Eye (tissue), 1 donor: ENCODE results near the gene NCOA5.

Experiments used
- DNase-seq: peaks from one replicate; pipeline ENCODE4 v3.0.0-alpha.2; 2015

Gene NCOA5

DNA sequence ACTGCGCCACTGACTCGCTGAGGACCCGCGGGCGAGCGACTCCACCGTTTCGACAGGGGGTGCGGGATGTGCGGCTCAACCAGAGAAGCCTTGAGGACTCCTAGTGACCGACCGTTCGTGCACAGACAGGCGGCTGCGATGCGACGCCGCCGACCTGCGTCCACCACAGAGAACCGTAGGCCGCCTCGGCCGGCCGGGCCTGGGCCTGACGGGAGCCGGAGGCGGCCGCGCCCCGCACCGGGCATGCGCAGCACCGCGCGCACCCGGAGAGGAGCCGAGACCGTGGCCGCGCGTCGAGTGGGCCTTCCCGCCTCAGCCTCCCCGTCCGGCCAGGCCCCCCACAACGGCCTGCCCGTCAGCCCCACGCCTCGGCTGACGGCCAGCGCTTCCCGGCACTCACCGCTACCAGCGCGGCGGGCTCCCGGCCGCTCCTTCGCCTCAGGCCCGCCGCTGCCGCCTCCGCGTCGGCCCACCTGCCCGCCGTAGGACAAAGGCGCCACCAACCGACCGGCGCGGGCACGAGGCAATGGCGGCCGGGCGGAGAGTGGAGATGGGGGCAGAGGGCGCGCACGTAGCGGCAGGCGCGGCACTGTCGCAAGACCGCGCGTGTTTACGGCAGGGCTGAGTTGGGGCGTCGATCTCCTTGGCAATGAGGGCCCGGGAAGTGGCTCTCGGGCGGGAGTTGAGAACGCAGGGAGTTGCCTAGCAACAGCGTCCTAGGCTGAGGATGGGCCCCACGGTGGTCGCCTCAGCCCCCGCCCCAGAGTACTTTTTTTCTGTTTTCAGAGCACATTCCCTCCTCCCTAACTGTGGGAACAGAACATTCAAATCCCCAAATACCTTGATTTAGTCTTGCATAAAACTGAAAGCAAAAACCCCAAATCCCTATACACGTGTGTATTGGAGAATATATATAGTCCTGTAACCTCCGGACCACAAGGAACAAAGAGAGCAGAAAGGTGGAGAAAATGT, at the start of gene NCOA5:
TSS of gene NCOA5 (minus strand) at position 546 of the 972 bp plus-strand sequence. CDS start 10,538 bp downstream, outside the sequence.
- peak; percentile 98 for DNase-seq

- peak; percentile 69 for DNase-seq
These were observed 49.6 kb upstream of the NCOA5 start for GRCh38 chr20:46139266-46139889.

DNA sequence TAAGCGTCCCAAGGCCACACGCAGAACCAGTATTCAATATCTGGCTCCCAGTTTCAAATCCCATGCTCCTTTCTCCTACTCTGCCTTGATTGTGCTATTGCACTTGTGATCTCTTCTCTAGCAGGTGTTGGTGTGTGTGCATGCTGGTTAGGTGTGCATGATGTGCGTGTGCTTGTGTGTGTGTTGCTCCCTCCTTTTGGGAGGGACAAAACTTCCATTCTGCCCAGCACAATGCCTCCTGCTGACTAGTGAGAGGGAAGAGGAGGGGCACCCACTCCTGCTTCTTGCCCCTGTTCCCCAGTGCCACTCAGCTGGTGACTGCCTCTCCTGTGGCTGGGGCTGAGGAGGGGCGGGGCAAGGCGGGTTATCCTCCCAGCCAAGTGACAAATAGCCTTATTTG, 48.1 kb upstream of the NCOA5 start:
- no peak for DNase-seq

GRCh38 chr20:46135856-46136633, 46.3 kb upstream of the NCOA5 start:
- DNase-seq = peak; percentile 46

DNA sequence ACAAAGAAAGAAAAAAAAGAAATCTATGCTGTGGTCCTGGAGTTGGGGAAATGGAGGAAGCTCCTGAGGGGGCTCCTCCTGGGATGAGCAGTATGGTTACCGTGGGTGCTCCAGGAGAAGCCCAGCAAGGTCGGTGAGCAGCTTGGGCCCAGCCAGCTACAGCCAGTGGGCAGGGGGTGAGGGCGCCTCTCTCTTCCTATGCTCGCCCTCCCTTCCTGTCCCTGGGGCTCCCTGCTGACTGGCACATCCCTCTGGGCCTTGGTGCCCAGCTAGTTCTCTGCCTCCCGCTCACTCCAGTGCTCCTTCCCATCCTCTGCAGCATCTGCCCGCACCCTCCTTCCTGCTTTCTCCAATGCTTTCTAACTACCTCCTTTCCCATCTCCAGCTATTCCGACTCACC, 45.0 kb upstream of the NCOA5 start:
- DNase-seq = no peak

GRCh38 chr20:46133886-46134654, 44.3 kb upstream of the NCOA5 start:
- no peak for DNase-seq

GRCh38 chr20:46132705-46133120, 43.0 kb upstream of the NCOA5 start:
- DNase-seq = peak; percentile 89

DNA sequence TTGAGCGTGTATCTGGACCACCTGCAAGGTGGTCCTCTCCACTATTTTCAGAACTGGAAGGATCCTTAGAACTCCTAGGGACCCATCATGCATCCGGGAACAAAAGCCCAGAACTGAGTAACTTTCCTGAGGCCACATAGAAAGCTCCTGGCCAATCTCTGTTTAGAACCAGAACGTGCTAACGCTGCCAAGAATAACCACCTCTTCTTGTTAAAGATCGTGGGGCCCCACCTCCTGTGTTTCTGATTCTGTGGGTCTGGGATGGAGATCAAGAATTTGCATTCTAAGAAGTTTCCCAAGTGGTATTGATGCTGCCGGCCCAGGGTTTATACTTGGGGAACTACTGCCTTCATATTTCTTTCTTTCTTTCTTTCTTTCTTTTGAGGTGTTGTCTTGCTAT, 41.6 kb upstream of the NCOA5 start:
- DNase-seq = no peak

DNA sequence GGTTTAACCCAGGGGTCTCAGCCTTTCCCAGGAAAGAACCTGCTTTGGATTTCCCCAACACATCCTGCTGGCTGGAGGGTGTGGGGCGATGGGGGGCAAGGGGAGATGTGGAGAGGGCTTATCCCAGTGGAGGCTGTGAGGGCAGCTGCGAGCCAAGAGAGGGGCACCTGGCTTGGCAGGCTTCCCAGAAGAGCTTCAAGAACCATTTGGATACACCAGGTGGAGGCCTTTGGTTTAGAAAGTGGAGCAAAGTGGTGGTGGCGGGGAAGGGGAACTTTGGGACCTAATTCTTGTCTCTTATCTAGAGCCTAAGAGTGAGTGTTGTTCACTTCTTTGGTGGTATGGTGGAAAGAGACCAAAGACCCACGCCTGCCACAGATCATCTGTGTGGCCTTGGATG, 40.8 kb upstream of the NCOA5 start:
- DNase-seq = no peak

DNA sequence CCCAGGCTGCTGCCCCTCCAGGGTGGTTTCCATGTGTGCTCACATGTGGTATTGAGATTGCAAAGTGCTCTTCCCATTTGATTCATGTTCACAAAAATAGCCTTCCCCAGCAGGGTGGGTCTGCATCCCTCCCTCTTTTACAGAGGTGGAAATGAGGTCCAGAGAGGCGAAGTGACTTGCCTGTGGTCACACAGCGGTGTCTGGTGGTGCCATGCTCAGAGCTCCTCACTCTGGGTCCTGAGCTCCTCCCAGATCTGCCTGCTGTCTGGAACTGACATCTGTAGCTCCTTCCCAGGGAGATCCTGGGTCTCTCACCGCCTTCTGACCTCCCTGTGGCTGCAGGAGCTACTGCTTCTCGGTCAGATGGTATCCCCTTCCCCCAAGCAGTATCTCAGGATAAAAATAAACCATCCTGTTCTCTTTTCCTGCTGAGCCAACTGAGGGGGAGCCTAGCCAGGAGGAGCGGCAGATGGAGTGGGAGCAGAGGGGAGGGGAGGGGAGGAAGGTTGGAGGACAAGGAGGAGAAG, 40.3 kb upstream of the NCOA5 start:
- DNase-seq = no peak

DNA sequence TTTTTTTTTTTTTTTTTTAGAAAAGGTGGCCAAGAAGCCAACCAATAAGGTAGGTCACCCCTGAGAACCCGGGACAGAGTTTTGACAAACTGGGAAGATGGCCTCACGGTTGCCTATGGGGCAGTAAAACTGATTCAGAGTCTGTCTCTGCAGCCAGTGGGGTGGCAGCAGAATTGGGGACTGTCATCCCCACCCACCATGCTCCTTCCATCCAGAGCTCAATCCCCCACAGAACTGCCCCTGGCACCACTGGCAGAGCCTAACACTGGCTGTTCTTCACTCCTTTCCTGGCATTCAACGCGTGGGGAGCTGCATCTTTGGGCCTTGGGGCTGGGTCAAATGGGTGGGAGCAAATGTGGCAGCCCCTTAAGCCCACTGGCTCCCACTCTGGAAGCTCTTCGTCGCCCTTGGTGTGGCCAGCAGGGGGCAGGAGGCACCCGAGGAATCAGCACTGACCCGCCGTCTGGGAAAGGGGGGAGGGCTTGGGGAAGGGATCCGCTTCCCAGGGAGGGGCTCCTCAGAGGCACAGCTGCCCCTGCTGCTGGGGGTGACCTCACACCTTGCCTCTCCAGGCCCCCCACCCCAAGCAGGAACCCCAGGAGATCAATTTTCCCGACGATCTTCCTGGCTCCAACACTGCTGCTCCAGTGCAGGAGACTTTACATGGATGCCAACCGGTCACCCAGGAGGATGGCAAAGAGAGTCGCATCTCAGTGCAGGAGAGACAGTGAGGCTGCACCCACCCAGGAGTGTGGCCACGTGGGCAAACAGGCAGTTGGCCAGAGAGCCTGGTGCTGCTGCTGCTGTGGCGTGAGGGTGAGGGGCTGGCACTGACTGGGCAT, 38.8 kb upstream of the NCOA5 start:
- peak; percentile 69 for DNase-seq

DNA sequence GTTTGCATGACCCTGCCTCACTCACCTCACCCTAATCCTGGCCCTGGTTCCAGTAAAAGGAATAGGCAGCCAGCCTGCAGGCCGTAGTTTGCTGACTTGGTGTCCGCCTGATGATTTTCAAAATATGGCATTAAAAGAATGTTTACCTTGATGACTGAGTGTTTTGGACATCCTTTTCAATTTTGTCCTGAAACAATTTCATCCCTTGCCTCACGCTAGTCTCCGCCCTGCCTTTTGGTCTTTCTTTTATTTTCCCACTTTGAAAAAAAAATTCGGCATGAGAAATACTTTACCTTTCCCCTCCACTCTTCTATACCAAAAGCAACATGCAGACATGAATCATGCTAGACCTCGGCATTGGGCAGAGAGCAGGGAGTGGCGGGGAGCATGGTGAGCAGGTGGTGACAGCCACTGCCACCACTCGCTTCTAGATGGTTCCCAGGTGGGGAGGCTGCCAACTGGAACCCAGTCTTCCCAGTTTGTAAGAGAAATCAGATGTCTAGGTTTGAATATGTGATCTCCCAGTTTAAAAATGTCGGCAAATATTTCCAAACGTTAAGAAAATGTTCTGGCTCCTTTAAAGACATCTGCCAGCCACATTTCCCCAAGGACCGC, 37.7 kb upstream of the NCOA5 start:
- no peak for DNase-seq

DNA sequence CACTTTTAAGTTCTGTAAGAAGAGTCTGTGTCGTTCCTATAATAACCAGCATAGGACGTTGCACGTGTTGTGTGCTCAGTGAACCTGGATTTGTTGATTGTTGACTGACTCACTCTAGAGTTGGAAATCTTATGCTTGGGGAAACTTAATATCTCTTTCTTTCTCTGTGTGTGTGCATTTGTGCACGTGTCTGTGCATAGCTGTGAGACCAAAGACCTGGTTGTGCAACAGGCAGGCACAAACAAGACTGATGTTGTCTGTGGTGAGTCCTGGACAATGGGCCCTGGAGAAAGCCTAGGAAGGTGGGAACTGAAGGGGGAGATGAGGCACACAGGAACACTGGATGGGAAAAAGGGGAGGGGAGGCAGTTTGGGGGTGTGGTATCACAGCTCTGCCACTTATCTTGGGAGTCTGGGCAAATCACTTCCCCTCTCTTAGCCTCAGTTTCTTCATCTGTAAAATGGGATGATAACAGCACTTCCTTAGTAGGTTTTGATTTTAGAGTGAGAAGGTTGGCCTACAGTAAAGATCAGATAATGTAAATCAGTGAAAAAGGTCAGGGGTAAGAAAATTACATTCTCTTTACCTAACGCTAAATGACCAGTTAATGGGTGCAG, 36.8 kb upstream of the NCOA5 start:
- DNase-seq = no peak

GRCh38 chr20:46123482-46124245, 33.9 kb upstream of the NCOA5 start:
- no peak for DNase-seq

DNA sequence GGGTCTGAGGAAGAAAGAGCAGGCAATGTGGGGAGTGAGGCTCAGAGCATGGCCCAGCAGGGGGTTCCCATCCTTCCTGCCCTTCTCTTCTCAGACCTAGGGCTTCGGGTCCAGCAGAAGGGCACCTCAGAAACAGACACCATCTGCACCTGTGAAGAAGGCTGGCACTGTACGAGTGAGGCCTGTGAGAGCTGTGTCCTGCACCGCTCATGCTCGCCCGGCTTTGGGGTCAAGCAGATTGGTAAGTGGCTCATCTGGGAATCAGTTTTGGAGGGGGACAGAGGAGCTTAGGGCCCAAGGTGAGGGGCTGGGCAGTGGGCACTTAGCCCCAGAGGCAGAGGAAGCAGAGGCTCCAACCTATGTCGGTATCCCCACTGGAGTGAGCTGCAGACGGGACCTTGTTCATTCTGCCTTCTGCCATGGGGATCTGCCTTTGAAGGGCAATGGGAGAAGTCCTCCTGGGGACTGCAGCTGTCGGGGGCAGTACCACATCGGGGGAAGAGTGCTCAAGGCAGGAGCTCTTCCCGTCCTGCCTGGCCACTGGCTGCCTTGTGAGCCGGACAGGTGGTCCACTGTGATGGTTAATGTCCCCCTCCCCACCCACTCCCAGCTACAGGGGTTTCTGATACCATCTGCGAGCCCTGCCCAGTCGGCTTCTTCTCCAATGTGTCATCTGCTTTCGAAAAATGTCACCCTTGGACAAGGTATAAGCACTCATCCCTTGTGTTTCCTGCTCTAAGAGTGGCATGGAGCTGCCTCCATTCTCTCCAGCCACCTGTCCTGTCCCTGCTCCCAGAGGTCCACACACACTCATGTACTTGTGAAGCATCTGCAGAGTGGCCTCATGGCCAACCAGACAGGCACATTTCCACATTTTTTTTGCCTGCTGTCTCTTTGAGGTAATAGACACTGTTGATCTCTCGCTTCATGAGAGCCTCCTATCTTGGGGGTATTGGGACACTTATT, 33.0 kb upstream of the NCOA5 start:
- no peak for DNase-seq

DNA sequence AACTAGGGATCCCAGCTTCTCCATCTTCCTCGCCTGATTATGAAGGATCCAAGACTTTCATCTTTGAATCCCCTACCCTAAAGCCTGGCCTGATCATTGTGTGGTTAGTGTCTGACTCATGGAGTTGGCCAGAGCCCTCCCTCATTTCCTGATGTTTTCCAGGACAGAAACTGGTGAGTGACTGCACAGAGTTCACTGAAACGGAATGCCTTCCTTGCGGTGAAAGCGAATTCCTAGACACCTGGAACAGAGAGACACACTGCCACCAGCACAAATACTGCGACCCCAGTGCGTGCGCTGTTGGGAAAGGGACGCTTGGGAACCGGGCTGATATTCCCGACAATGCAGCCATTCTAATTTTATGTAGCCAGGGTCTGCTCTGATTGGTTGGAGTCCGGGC, 32.3 kb upstream of the NCOA5 start:
- DNase-seq = no peak

DNA sequence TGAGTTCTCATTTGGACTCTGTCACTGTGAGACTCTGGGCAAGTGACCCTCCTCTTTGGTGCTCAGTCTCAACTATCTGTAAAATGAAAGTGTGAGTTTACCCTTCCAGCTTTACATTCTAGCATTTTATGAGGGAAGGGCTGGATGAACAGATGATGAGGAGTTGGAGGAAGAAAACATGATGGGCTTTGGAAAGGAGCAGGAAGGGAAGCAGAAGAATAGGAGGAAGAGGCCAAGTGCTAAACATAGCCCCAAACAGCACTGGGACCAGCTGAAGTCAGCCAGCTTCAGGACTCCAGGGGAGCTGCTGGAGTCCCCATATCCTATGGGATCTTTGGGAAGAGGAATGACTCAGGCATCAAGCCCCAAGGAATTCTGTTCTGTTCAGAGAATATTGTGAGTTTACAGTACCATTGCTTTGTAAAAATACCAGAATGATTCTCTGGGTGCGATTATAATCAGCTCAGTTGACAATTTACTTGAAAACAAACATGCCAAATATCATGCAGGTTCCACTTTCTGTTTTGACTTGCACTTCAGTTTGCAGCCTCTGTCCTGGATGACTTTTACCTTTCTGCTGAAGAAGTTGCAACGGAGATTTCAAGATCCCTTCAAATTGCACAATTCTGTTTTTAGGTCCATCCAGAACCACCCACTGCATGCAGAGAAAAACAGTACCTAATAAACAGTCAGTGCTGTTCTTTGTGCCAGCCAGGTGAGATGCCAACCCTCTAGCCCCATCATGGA, 31.6 kb upstream of the NCOA5 start:
- no peak for DNase-seq

DNA sequence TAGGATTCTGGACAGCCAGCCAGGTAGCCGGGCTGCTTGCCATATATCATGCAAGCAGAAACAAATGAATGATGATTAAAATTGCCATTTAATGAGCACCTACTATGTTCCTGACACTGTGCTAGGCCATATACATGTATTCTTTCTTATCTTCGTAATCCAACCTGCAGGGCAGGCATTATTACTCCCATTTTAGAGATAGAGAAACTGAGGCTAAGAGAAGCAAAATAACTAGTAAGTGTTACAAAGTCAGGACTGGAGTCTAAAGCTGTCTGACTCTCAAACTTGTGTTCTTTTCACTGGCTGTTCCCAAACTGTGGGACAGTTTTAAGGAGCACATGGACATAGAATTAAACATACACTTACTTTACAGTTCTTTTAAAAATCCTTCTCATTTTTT, 30.4 kb upstream of the NCOA5 start:
- DNase-seq = no peak
